Measurements from ENCODE around the gene IKZF5.
A peak's percentile ranks its signal among the peaks of the same experiment; 100 is the strongest.

The IKZF5 gene

GRCh38 chr10:123008355-123009104 lies at the start of gene IKZF5, which contains the start of gene ACADSB:
Gene IKZF5 (minus strand): TSS chr10:123008795. CDS start chr10:122998625, 10,170 bp downstream.
Gene ACADSB (plus strand): TSS chr10:123009006. CDS start chr10:123009030, 24 bp downstream.
- peak; percentile 96 to 97 for DNase-seq (ENCODE audit: low spot score in 2 of 2)

GRCh38 chr10:123057968-123058367 lies 49.4 kb upstream of the IKZF5 start:
- DNase-seq (ENCODE audit: low spot score in 2 of 2), result no peak
- Histone ChIP-seq H3K9me3 (no peaks in the 10 kb centered on the region), H3K4me1 (no peaks in the 10 kb centered on the region), H3K36me3 (replicated peaks) (peaks cover 4% of the 10 kb centered on the region), H3K27me3 (ENCODE audit: low read depth) (0 out of 2 replicates have a peak, but pooled peaks cover 3% of the 10 kb centered on the region), H3K4me3 (no peak overlapping the region)
- in situ Hi-C loops (cut with MboI; ENCODE audit: low sequenced_read_pairs), result no loop called here

More at GRCh38 chr10:123008355-123009104, at the start of gene IKZF5, which contains the start of gene ACADSB:
- no peaks in the 10 kb centered on the region for H3K27me3 ChIP-seq (ENCODE audit: low read depth)
- H3K4me1 ChIP-seq, result peaks cover 9% of the 10 kb centered on the region
- H3K9me3 ChIP-seq, result no peaks in the 10 kb centered on the region
- peak within 1 kb of the TSS; percentile 97 for H3K4me3 ChIP-seq
- in situ Hi-C loops (cut with MboI; ENCODE audit: low sequenced_read_pairs), result no loop called here
- H3K36me3 ChIP-seq (replicated peaks), result no peaks in the 10 kb centered on the region; the same call in 1 of the 2 replicates

- no peak for DNase-seq (ENCODE audit: low spot score in 2 of 2)
- Histone ChIP-seq H3K36me3 (replicated peaks) (peaks cover 8% of the 10 kb centered on the region; the same call in 1 of the 2 replicates), H3K9me3 (no peaks in the 10 kb centered on the region), H3K4me3 (no peak overlapping the region), H3K27me3 (ENCODE audit: low read depth) (no peaks in the 10 kb centered on the region), H3K4me1 (no peaks in the 10 kb centered on the region)
- in situ Hi-C loops (cut with MboI; ENCODE audit: low sequenced_read_pairs), result loop anchor here (10.0 kb wide), 2 partner anchors 89 to 509 kb away; partner anchors contain the start of gene HMX3
These were observed 37.6 kb upstream of the IKZF5 start for GRCh38 chr10:123045961-123046731.

- no peaks in the 10 kb centered on the region for H3K9me3 ChIP-seq
- H3K4me1 ChIP-seq, result no peaks in the 10 kb centered on the region
- H3K27me3 ChIP-seq (ENCODE audit: low read depth), result no peaks in the 10 kb centered on the region
- no peak for DNase-seq (ENCODE audit: low spot score in 2 of 2)
- no peak overlapping the region for H3K4me3 ChIP-seq
- in situ Hi-C loops (cut with MboI; ENCODE audit: low sequenced_read_pairs), result loop anchor here (10.0 kb wide), 2 partner anchors 90 to 510 kb away; partner anchors contain the start of gene HMX3
- H3K36me3 ChIP-seq (replicated peaks), result peaks cover 4% of the 10 kb centered on the region; the same call in 1 of the 2 replicates
These were observed 35.8 kb upstream of the IKZF5 start for GRCh38 chr10:123044391-123044790.

- DNase-seq (ENCODE audit: low spot score in 2 of 2), result peak; percentile 55 to 67
- Histone ChIP-seq H3K4me3 (no peak overlapping the region), H3K27me3 (ENCODE audit: low read depth) (no peaks in the 10 kb centered on the region), H3K36me3 (replicated peaks) (0 out of 2 replicates have a peak, but pooled peaks cover 4% of the 10 kb centered on the region), H3K9me3 (no peaks in the 10 kb centered on the region), H3K4me1 (no peaks in the 10 kb centered on the region)
- in situ Hi-C loops (cut with MboI; ENCODE audit: low sequenced_read_pairs), result loop anchor here (10.0 kb wide), 2 partner anchors 91 to 511 kb away; partner anchors contain the start of gene HMX3
These were observed 34.9 kb upstream of the IKZF5 start for GRCh38 chr10:123043409-123043925.

GRCh38 chr10:123042708-123043408 lies 34.3 kb upstream of the IKZF5 start:
- DNase-seq (ENCODE audit: low spot score in 2 of 2), result no peak
- in situ Hi-C loops (cut with MboI; ENCODE audit: low sequenced_read_pairs), result loop anchor here (10.0 kb wide), 2 partner anchors 92 to 512 kb away; partner anchors contain the start of gene HMX3
- Histone ChIP-seq H3K4me1 (no peaks in the 10 kb centered on the region), H3K9me3 (no peaks in the 10 kb centered on the region), H3K4me3 (no peak overlapping the region), H3K36me3 (replicated peaks) (0 out of 2 replicates have a peak, but pooled peaks cover 4% of the 10 kb centered on the region), H3K27me3 (ENCODE audit: low read depth) (no peaks in the 10 kb centered on the region)

GRCh38 chr10:123039632-123039930 lies 31.0 kb upstream of the IKZF5 start:
- H3K9me3 ChIP-seq, result no peaks in the 10 kb centered on the region
- in situ Hi-C loops (cut with MboI; ENCODE audit: low sequenced_read_pairs), result no loop called here
- no peaks in the 10 kb centered on the region for H3K27me3 ChIP-seq (ENCODE audit: low read depth)
- H3K36me3 ChIP-seq (replicated peaks), result 0 out of 2 replicates have a peak, but pooled peaks cover 2% of the 10 kb centered on the region
- no peak for DNase-seq (ENCODE audit: low spot score in 2 of 2)
- H3K4me1 ChIP-seq, result no peaks in the 10 kb centered on the region
- no peak overlapping the region for H3K4me3 ChIP-seq

GRCh38 chr10:123038782-123039631 lies 30.4 kb upstream of the IKZF5 start:
- no peaks in the 10 kb centered on the region for H3K4me1 ChIP-seq
- in situ Hi-C loops (cut with MboI; ENCODE audit: low sequenced_read_pairs), result no loop called here
- no peaks in the 10 kb centered on the region for H3K9me3 ChIP-seq
- H3K36me3 ChIP-seq (replicated peaks), result 0 out of 2 replicates have a peak, but pooled peaks cover 2% of the 10 kb centered on the region
- no peak overlapping the region for H3K4me3 ChIP-seq
- H3K27me3 ChIP-seq (ENCODE audit: low read depth), result no peaks in the 10 kb centered on the region
- no peak for DNase-seq (ENCODE audit: low spot score in 2 of 2)

- no peak for DNase-seq (ENCODE audit: low spot score in 2 of 2)
- Histone ChIP-seq H3K36me3 (replicated peaks) (no peaks in the 10 kb centered on the region), H3K9me3 (no peaks in the 10 kb centered on the region), H3K27me3 (ENCODE audit: low read depth) (no peaks in the 10 kb centered on the region), H3K4me1 (0 out of 2 replicates have a peak, but pooled peaks cover 2% of the 10 kb centered on the region), H3K4me3 (no peak overlapping the region)
- in situ Hi-C loops (cut with MboI; ENCODE audit: low sequenced_read_pairs), result no loop called here
These were observed 27.0 kb upstream of the IKZF5 start for GRCh38 chr10:123035467-123036086.

GRCh38 chr10:123034332-123034731 lies 25.7 kb upstream of the IKZF5 start:
- in situ Hi-C loops (cut with MboI; ENCODE audit: low sequenced_read_pairs), result no loop called here
- Histone ChIP-seq H3K27me3 (ENCODE audit: low read depth) (no peaks in the 10 kb centered on the region), H3K4me3 (no peak overlapping the region), H3K36me3 (replicated peaks) (no peaks in the 10 kb centered on the region), H3K9me3 (no peaks in the 10 kb centered on the region), H3K4me1 (0 out of 2 replicates have a peak, but pooled peaks cover 4% of the 10 kb centered on the region)
- no peak for DNase-seq (ENCODE audit: low spot score in 2 of 2)

- in situ Hi-C loops (cut with MboI; ENCODE audit: low sequenced_read_pairs), result no loop called here
- Histone ChIP-seq H3K36me3 (replicated peaks) (no peaks in the 10 kb centered on the region), H3K4me1 (peaks cover 19% of the 10 kb centered on the region), H3K9me3 (no peaks in the 10 kb centered on the region), H3K27me3 (ENCODE audit: low read depth) (no peaks in the 10 kb centered on the region), H3K4me3 (no peak overlapping the region)
- no peak for DNase-seq (ENCODE audit: low spot score in 2 of 2)
These were observed 22.5 kb upstream of the IKZF5 start for GRCh38 chr10:123031124-123031523.

GRCh38 chr10:123027861-123028260 lies 19.3 kb upstream of the IKZF5 start:
- peaks cover 29% of the 10 kb centered on the region for H3K4me1 ChIP-seq
- DNase-seq (ENCODE audit: low spot score in 2 of 2), result no peak
- no peaks in the 10 kb centered on the region for H3K9me3 ChIP-seq
- no peak overlapping the region for H3K4me3 ChIP-seq
- no peaks in the 10 kb centered on the region for H3K27me3 ChIP-seq (ENCODE audit: low read depth)
- H3K36me3 ChIP-seq (replicated peaks), result no peaks in the 10 kb centered on the region
- in situ Hi-C loops (cut with MboI; ENCODE audit: low sequenced_read_pairs), result no loop called here
